ENCODE measurements around the gene SOBP. TPM values are rescaled to one million over a fixed set of nuclear protein-coding genes. Genes with fewer than 3 reads are reported as not detected.
A peak's percentile ranks its signal among the peaks of the same experiment; 100 is the strongest.

The SOBP gene, protein sequence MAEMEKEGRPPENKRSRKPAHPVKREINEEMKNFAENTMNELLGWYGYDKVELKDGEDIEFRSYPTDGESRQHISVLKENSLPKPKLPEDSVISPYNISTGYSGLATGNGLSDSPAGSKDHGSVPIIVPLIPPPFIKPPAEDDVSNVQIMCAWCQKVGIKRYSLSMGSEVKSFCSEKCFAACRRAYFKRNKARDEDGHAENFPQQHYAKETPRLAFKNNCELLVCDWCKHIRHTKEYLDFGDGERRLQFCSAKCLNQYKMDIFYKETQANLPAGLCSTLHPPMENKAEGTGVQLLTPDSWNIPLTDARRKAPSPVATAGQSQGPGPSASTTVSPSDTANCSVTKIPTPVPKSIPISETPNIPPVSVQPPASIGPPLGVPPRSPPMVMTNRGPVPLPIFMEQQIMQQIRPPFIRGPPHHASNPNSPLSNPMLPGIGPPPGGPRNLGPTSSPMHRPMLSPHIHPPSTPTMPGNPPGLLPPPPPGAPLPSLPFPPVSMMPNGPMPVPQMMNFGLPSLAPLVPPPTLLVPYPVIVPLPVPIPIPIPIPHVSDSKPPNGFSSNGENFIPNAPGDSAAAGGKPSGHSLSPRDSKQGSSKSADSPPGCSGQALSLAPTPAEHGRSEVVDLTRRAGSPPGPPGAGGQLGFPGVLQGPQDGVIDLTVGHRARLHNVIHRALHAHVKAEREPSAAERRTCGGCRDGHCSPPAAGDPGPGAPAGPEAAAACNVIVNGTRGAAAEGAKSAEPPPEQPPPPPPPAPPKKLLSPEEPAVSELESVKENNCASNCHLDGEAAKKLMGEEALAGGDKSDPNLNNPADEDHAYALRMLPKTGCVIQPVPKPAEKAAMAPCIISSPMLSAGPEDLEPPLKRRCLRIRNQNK
- polyA plus RNA-seq (2011; rRNA removed) (0.18 and 0.33 TPM in 2 replicates), polyA plus RNA-seq (2017; fragmentation: RNase III; extraction: RNeasy Plus Mini Kit Qiagen cat#74134 plus additional on column Dnase treatment) (0.51 to 0.54 TPM (median 0.53 TPM) in 3 replicates), polyA minus RNA-seq (2011; rRNA and poly(A)+ RNA removed) (0.29 and 0.58 TPM in 2 replicates)
- polyA plus RNA-seq (2012; cell fraction: cytosol; rRNA removed), result 0.30 and 0.34 TPM in 2 replicates
- 0.54 and 0.86 TPM in 2 replicates for polyA plus RNA-seq (2012; cell fraction: nucleus; rRNA removed)

DNA sequence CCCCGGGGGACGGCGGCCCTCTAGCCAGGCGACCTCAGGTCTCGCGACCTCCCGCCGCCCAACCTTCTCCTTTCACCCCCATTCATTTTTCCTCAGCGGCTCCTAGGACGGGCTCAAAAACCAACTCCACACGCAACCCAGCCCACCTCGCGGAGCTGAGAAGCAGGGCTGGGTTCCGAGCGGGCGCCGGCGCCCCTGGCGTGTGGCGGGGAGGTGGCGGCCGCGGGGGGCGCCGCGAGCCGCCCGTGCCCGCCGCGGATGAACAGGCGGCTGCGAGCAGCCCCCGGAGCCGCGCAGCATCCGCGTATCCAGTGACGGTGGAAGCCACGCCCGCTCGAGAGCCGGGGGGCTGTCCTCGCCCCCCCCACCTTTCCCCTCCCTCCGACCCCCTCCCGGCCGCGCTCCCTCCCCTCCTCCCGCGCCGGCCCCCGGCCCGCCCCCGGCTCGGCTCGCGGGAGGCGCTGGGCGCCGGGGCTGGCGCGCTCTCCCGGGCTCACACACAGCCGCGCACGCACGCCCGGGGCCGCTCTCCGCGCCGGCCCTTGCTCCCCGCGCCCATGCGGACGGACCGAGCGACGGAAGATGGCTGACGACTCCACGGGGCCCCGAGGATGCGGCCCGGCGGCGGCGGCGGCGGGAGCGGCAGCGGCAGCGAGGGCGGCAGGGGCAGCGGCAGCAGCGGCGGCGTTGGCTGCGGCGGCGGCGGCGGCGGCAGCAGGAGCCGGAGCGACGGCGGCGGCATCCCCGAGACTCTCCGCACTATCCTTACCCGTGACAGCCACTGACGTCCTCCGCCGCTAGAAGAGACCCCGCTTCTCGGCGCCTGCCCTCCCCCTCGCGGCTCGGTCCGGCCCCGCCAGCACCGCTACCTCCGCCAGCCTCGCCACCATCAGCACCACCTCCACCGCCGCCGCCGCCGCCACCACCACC lies at the start of gene SOBP:
Gene SOBP, plus strand, starts transcription at position 482 of the 930 bp plus-strand sequence. CDS start 500 bp downstream, outside the sequence.
- POLR2A ChIA-PET, result interaction anchor here (1.9 kb wide), 1 partner anchor 30 kb away, joined by 10 read pairs; the partner anchor contains the start of gene PDSS2
- no CpG with 5 or more reads among the region's 130 CpGs for WGBS (ENCODE audit: missing lambda C conversion rate)
- FAIRE-seq (no peak), DNase-seq (ENCODE audit: low read depth in 1 of 2, low spot score in 1 of 2) (peak; percentile 28 to 36), ATAC-seq (peak; percentile 62 to 77)
- Histone ChIP-seq H3K4me1 (no peaks in the 10 kb centered on the region), H3K4me2 (peak within 1 kb of the TSS; percentile 99), H3K27ac (peak within 1 kb of the TSS; percentile 51 to 92; a peak in 5 of 6 replicates), H3K4me3 (peak within 1 kb of the TSS; percentile 85), H3K9me3 (no peaks in the 10 kb centered on the region)
- TF ChIP-seq MAZ (IDR thresholded peaks at IDR 0.05; ENCODE audit: borderline replicate concordance, low read depth, low read length), result no peak
- TF ChIP-seq FOSL2 (IDR thresholded peaks at IDR 0.05), result no peak
- no peak for TF ChIP-seq FOSL2 (CRISPR knock-in tag; IDR thresholded peaks at IDR 0.05)
- TF ChIP-seq HDAC2 (IDR thresholded peaks at IDR 0.05), result no peak
- no peak for TF ChIP-seq HOXA7 (CRISPR knock-in tag; IDR thresholded peaks at IDR 0.05)
- TF ChIP-seq EHF (CRISPR knock-in tag; IDR thresholded peaks at IDR 0.05), result no peak
- TF ChIP-seq, protein P1, sequence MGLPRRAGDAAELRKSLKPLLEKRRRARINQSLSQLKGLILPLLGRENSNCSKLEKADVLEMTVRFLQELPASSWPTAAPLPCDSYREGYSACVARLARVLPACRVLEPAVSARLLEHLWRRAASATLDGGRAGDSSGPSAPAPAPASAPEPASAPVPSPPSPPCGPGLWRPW (IDR thresholded peaks at IDR 0.05), result no peak
- no peak for TF ChIP-seq PHF8 (IDR thresholded peaks at IDR 0.05; ENCODE audit: borderline replicate concordance, low read depth)
- TF ChIP-seq RFX5 (IDR thresholded peaks at IDR 0.05), result no peak
- TF ChIP-seq NFE2L2 (conservative IDR thresholded peaks at IDR 0.05; ENCODE audit: low read length), result no peak
- TF ChIP-seq, protein P2, sequence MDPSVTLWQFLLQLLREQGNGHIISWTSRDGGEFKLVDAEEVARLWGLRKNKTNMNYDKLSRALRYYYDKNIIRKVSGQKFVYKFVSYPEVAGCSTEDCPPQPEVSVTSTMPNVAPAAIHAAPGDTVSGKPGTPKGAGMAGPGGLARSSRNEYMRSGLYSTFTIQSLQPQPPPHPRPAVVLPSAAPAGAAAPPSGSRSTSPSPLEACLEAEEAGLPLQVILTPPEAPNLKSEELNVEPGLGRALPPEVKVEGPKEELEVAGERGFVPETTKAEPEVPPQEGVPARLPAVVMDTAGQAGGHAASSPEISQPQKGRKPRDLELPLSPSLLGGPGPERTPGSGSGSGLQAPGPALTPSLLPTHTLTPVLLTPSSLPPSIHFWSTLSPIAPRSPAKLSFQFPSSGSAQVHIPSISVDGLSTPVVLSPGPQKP (IDR thresholded peaks at IDR 0.05; ENCODE audit: low read depth, low read length), result no peak
- TF ChIP-seq JUN (IDR thresholded peaks at IDR 0.05), result peak in 1 of 2 experiments; percentile 6; a peak in 1 of 5 replicates
- TF ChIP-seq SMC3 (IDR thresholded peaks at IDR 0.05), result no peak
- no peak for TF ChIP-seq CHD4 (IDR thresholded peaks at IDR 0.05; ENCODE audit: borderline replicate concordance)
- no peak for TF ChIP-seq RCOR1 (IDR thresholded peaks at IDR 0.05; ENCODE audit: low read depth, low read length)
- TF ChIP-seq TP53 (CRISPR knock-in tag; IDR thresholded peaks at IDR 0.05), result no peak
- peak; percentile 13; the same call in 1 of the 2 replicates for TF ChIP-seq POLR2A (IDR thresholded peaks at IDR 0.05; ENCODE audit: low read length)
- CTCF ChIA-PET, result interaction anchor here (0.6 to 1.4 kb wide), 6 partner anchors 16 to 182 kb away, joined by 3 to 10 read pairs (median 3); partner anchors contain the start of gene PDSS2

DNA sequence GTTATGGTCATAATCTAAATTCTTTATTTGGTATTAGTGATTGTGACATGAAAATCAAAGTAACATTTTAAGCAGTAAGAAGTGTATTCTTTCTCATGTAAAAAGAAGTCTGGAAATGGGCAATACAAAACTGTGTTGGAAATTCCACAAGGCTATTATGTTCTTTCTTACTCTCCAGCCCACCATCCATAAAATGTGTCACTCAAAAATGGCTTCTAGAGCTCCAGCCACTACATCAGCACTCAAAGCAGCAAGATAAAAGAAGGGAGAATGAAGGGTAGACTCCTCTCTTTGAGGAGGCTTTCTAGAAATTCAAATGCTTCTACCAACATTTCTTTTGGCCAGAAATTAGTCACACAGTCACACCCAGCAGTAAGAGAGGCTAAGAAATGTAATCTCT lies 49.0 kb upstream of the SOBP start:
- DNase-seq (ENCODE audit: low read depth in 1 of 2, low spot score in 1 of 2) (no peak), FAIRE-seq (no peak), ATAC-seq (no peak)
- Histone ChIP-seq H3K9me3 (no peaks in the 10 kb centered on the region), H3K27ac (no peak overlapping the region), H3K4me2 (no peak overlapping the region), H3K4me3 (no peak overlapping the region), H3K4me1 (no peaks in the 10 kb centered on the region)
- ChIA-PET CTCF (interaction anchor here (1.4 kb wide), 1 partner anchor 15 kb away, joined by 3 read pairs; no protein-coding TSS in a partner anchor), POLR2A (no interaction called here)
- TF ChIP-seq SMC3 (IDR thresholded peaks at IDR 0.05) (no peak), ZFP36 (IDR thresholded peaks at IDR 0.05; ENCODE audit: borderline replicate concordance, partially characterized antibody) (no peak)

All from A549 (cell line).